GM10248 (cell line): ENCODE measurements around the gene EEF1A2.

Source experiments
- CTCF ChIA-PET: fragments of 300-600 bp; sonication (Branson Sonifier 250); formaldehyde crosslinking; extraction: SDS; loops from one replicate; lab custom pipeline; 2021; ENCODE audit warnings: antibody characterized with exemption; lab: Yijun Ruan, JAX
- POLR2A ChIA-PET: fragments of 350-650 bp; sonication (Branson Sonifier 250); formaldehyde crosslinking; extraction: SDS; loops from one replicate; lab custom pipeline; 2020; ENCODE audit warnings: antibody characterized with exemption; lab: Yijun Ruan, JAX
- DNase-seq: peaks from one replicate; pipeline ENCODE4 v3.0.0; 2012; ENCODE audit errors: extremely low spot score
- CTCF ChIP-seq: IDR thresholded peaks from 2 replicates; pipeline ENCODE4 v1.5.1; 2012; ENCODE audit warnings: mild to moderate bottlenecking, low read depth; ENCODE audit errors: extremely low read depth, missing control alignments, control extremely low read depth

The EEF1A2 gene

GRCh38 chr20:63502671-63503172 is 3.8 kb upstream of the EEF1A2 start:
- ChIA-PET CTCF (interaction anchor here (1.9 kb wide), 1 partner anchor 9 kb away, joined by 5 read pairs; no protein-coding TSS in a partner anchor), POLR2A (no interaction called here)
- no peak for TF ChIP-seq CTCF
- DNase-seq = no peak

- no peak for TF ChIP-seq CTCF
- POLR2A ChIA-PET = interaction anchor here (0.7 kb wide), 1 partner anchor 42 kb away, joined by 4 read pairs; no protein-coding TSS in a partner anchor
- no peak for DNase-seq
- CTCF ChIA-PET = interaction anchor here (1.9 kb wide), 1 partner anchor 8 kb away, joined by 5 read pairs; no protein-coding TSS in a partner anchor
Measured at GRCh38 chr20:63501818-63502670, 3.2 kb upstream of the EEF1A2 start.

DNA sequence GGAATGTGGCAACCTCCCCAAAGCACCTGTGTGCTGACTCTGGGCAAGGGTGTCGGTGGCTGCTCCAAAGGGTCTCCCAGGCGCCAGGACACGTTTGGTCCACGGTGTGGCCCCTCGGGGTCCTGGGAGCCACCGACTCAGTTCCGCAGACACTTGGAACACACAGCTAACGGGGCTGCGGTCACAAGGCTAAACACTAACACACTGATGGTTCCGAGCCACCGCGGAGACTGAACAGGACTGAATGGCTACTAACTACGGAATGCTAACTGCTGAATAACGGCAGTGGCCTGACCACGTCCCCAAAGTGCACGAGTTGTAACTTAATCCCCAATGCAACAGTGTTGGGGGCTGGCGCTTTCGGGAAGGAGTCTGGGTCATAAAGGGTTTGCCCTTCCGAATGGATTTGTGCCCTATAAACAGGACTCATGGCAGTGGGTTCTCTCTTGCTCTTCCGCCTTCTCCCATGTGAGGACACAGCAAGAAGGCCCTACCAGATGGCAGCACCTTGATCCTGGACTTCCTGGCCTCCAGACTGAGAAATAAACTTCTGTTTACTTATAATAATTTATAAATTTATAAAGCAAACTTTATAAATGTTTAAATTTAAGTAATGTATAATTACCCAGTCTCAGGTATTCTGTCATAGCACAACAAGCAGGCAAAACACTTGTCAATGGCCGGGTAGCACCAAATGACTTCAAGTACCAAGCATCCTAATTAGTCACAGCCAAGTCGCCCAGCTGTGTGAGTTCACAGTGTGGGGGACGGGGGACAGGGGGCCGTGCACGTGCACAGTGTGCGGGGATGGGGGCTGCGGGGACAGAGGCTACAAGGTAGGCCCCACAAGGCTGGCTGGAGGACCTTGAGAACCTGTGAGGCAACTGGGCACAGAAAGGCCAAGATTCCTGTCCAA is 2.3 kb upstream of the EEF1A2 start:
- TF ChIP-seq CTCF = no peak

GRCh38 chr20:63500151-63500901 is 1.4 kb upstream of the EEF1A2 start:
- ChIA-PET POLR2A (no interaction called here), CTCF (no interaction called here)
- no peak for DNase-seq
- TF ChIP-seq CTCF = no peak

More for the DNA sequence above, 2.3 kb upstream of the EEF1A2 start:
- ChIA-PET POLR2A (no interaction called here), CTCF (no interaction called here)
- DNase-seq = no peak

GRCh38 chr20:63499338-63499969 is 571 bp upstream of the EEF1A2 start:
- CTCF ChIA-PET = no interaction called here
- DNase-seq = no peak
- no peak for TF ChIP-seq CTCF
- POLR2A ChIA-PET = no interaction called here
